Measurements from ENCODE around the gene SLC25A31.

Gene SLC25A31

DNA sequence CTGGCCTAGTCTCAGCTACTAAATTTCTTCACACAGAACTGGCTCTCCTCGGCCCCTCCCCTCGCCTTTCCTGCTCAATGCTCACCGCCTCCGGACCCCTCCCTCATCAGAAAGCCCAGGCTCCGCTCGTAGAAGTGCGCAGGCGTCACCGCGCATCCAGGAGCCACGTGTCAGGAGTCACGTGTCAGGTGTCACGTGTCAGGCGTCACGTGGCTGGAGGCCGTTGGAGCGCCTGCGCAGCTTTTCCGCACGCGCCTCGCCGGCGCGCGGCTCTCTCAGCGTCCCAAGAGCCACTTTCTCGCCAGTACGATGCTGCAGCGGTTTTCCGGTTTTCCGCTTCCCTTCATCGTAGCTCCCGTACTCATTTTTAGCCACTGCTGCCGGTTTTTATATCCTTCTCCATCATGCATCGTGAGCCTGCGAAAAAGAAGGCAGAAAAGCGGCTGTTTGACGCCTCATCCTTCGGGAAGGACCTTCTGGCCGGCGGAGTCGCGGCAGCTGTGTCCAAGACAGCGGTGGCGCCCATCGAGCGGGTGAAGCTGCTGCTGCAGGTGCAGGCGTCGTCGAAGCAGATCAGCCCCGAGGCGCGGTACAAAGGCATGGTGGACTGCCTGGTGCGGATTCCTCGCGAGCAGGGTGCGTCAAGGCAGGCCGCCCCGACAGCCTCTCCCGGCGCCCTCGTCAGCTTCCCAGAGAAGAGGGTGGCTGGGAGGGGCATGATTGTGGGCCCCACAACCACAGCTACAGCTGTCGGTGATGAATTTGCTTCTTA is at the start of gene SLC25A31:
TSS of gene SLC25A31 (plus strand) at position 259 of the 772 bp plus-strand sequence. CDS start at position 405, 146 bp downstream.
- DNase-seq (ENCODE audit: low read depth in 2 of 2): no peak

GRCh38 chr4:127685292-127685691 is 44.9 kb upstream of the SLC25A31 start:
- DNase-seq (ENCODE audit: low read depth in 2 of 2): no peak

DNA sequence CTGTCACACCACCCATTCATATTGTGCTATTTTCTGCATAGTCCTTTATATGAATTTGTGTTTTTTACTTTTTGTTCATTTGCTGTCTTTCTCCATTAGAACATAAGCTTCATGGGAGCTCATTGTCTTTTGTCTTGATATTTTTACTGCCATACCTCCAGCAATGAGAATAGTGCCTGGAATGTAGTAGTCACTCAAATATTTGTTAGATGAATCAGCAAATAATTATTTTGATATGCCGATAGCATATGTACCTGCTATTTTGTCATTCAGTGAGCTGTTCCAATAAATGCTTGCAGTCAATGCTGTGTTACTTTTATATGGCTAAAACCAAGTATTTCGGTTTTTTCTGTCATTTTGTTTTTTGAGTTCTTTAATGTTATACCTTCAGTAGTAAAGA is 43.5 kb upstream of the SLC25A31 start:
- DNase-seq (ENCODE audit: low read depth in 2 of 2): no peak

DNA sequence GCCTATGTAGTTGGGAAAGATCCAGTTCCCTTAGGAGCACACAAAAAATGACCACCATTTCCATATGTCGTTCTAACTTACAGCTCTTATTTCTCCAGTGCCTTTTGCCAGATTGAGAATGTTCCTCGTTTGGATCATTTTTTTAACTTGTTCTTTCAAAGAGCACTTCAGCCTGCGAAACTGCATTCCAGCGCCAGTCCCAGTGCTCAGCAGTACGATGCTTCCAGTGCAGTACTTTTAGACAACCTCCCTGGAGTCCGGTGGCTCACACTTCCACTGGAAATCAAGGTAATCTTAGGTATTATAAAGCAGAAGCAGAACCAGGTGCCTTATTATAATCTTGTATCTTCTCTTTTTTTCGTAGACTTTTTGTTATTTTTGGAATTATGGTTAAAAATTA is 42.6 kb upstream of the SLC25A31 start:
- DNase-seq (ENCODE audit: low read depth in 2 of 2): no peak

DNA sequence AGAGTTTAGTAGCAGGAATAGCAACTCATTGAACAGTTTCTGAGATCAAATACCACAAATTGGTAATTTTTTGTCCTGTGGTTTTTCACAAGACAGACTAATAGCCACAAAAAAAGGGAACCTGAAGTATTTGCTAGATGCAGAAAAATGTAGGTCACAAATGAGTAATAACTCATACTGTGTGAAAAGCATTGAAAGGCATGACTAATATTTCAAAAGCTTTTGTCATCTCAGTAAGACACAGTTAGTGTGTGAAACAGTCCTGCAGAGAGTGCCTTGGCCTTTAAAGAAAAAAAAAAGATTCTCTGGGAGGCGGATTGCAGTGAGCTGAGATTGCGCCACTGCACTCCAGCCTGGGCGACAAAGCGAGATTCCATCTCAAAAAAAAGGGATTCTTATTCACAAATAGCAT is 31.4 kb upstream of the SLC25A31 start:
- no peak for DNase-seq (ENCODE audit: low read depth in 2 of 2)

DNA sequence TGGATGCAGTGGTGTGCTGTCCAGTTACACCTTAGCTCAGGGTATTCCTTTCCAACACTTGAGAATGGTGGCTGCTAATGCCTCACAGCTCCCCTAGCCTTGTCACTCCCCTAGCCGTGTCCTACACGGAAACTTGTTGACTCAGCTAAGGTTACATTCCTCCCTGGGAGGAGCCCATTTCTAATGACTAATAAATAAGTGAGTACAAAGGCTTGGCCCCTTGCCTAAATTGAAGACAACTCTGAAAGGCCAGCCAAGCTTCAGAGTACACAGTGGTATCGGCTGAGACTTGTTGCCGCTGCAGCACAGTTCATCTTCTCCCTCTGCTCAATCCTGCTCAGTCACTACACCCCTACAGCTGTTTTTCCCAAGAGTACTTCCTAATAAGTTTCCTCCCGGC is 21.2 kb upstream of the SLC25A31 start:
- DNase-seq (ENCODE audit: low read depth in 2 of 2): no peak

DNA sequence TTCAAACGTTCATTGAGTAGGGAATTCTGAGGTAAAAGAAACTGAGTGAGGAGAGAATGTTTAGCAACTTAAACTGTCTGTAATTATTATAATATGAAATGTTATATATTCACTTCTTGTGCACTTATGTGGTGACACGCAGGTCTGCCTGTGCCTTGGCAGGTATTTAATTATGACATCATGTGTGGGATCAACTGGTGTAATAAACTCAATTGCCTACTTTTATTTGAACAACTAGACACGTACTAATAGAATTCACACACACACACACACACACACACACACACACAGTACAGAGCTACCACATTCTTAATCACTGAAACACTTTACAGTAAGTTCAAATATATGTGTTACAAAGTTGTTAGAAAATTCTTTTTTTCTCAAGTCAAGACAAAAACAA is 20.7 kb upstream of the SLC25A31 start:
- no peak for DNase-seq (ENCODE audit: low read depth in 2 of 2)

GRCh38 chr4:127731406-127731805 is 1.2 kb downstream of the SLC25A31 start:
- no peak for DNase-seq (ENCODE audit: low read depth in 2 of 2)

GRCh38 chr4:127732623-127733328 is 2.6 kb downstream of the SLC25A31 start:
- DNase-seq (ENCODE audit: low read depth in 2 of 2): no peak

- DNase-seq (ENCODE audit: low read depth in 2 of 2): no peak
These were observed 4.8 kb downstream of the SLC25A31 start for GRCh38 chr4:127734976-127735375.

DNA sequence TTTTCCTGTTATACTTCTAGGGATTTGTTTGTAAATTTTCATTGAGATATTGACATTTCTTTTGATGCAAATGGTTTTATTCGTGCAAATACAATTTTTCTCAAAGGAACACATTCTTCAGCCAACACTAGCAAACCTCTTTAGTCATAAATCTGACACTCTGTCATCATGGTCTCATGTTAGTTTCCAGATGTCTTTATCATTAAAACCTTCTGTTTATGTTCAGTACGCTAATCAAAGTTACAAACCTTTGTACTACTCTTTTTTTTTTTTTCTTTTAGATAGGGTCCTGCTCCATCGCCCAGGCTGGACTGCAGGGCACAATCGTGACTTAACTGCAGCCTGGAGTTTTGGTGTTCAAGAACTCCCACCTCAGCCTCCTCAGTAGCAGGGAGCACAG is 7.1 kb downstream of the SLC25A31 start:
- no peak for DNase-seq (ENCODE audit: low read depth in 2 of 2)

DNA sequence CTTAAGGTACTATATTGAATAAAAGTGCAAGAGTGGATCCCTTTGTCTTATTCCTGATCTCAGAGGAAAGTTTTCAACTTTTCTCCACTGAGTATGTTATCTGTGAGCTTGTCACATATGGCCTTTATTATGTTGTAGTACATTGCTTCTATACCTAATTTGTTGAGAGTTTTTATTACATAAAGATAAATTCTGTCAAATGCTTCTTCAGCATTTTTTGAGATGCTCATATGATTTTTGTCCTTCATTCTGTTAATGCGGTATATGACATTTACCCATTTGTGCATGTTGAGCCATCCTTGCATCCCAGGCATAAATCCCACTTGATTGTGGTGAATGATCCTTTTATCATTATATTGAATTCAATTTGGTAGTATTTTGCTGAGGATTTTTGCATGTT is 11.0 kb downstream of the SLC25A31 start:
- DNase-seq (ENCODE audit: low read depth in 2 of 2): no peak

DNA sequence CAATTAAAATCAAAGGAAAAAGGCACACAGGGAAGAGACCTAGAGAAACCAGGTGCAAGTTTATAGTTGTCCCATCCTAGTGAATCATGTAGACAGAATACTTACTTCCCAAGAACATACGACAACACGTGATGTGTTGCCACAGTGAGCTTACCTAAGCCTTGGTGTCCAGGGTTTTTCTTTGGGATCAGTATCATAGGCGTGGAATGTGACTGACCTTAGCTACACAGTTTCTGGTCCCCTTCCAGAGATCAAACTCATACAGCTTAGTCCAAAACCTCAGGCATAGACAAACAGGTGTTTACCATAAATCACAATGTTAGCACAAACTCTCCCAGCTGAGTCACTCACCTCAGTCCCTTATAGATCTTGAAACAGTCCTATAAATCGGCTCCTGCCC is 17.7 kb downstream of the SLC25A31 start:
- DNase-seq (ENCODE audit: low read depth in 2 of 2): no peak

DNA sequence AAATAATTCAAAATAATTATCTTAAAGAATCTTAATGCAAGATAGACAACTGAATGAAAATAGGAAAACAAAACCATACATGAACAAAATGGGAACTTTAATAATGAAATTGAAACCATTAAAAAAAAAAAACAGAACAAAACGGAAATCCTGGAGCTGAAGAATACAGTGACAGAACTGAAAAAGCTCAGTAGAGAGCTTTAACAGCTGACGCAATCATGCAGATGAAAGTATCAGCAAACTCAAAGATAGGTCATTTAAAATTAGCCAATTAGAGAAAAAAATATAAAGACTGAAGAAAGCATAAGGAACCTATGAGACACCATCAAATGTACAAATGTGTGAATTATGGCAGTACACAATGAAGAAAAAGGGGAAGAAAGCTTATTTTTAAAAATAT is 18.8 kb downstream of the SLC25A31 start:
- no peak for DNase-seq (ENCODE audit: low read depth in 2 of 2)

- no peak for DNase-seq (ENCODE audit: low read depth in 2 of 2)
These were observed 26.7 kb downstream of the SLC25A31 start for GRCh38 chr4:127756906-127757305.

- DNase-seq (ENCODE audit: low read depth in 2 of 2): no peak
These were observed 29.1 kb downstream of the SLC25A31 start for GRCh38 chr4:127759228-127759820.

- DNase-seq (ENCODE audit: low read depth in 2 of 2): no peak
These were observed 29.7 kb downstream of the SLC25A31 start for GRCh38 chr4:127759893-127760292.

GRCh38 chr4:127771535-127772275 is 41.5 kb downstream of the SLC25A31 start:
- DNase-seq (ENCODE audit: low read depth in 2 of 2): no peak

DNA sequence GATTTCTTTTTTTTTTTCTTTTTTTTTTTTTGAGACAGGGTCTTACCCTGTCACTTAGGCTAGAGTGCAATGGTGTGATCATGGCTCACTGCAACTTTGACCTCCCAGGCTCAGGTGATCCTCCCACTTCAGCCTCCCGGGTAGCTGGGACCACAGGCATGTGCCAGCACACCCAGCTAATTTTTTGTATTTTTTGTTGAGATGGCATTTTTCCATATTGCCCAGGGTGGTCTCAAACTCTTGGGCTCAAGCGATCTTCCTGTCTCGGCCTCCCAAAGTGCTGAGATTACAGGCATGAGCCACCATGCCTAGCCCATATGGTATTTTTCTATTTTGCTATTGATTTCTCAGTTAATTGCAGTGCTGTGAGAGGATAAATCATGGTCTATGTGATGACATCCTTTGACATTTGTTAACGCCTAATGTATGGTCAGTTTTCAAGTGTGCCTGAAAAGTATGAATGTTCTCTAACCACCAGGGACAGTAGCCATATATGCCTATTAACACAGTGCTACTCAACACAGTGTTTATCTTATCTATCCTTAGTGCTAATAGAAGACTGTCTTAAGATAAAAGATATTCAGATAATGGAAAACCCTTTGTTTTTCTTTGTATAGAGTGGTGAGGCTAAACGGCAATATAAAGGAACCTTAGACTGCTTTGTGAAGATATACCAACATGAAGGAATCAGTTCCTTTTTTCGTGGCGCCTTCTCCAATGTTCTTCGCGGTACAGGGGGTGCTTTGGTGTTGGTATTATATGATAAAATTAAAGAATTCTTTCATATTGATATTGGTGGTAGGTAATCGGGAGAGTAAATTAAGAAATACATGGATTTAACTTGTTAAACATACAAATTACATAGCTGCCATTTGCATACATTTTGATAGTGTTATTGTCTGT is 42.8 kb downstream of the SLC25A31 start:
- no peak for DNase-seq (ENCODE audit: low read depth in 2 of 2)

- no peak for DNase-seq (ENCODE audit: low read depth in 2 of 2)
These were observed 45.6 kb downstream of the SLC25A31 start for GRCh38 chr4:127775843-127776242.

- no peak for DNase-seq (ENCODE audit: low read depth in 2 of 2)
These were observed 46.4 kb downstream of the SLC25A31 start for GRCh38 chr4:127776620-127777019.
